ENCODE results near the gene TMEM123.
A peak's percentile ranks its signal among the peaks of the same experiment; 100 is the strongest.

Gene TMEM123, protein sequence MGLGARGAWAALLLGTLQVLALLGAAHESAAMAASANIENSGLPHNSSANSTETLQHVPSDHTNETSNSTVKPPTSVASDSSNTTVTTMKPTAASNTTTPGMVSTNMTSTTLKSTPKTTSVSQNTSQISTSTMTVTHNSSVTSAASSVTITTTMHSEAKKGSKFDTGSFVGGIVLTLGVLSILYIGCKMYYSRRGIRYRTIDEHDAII

DNA sequence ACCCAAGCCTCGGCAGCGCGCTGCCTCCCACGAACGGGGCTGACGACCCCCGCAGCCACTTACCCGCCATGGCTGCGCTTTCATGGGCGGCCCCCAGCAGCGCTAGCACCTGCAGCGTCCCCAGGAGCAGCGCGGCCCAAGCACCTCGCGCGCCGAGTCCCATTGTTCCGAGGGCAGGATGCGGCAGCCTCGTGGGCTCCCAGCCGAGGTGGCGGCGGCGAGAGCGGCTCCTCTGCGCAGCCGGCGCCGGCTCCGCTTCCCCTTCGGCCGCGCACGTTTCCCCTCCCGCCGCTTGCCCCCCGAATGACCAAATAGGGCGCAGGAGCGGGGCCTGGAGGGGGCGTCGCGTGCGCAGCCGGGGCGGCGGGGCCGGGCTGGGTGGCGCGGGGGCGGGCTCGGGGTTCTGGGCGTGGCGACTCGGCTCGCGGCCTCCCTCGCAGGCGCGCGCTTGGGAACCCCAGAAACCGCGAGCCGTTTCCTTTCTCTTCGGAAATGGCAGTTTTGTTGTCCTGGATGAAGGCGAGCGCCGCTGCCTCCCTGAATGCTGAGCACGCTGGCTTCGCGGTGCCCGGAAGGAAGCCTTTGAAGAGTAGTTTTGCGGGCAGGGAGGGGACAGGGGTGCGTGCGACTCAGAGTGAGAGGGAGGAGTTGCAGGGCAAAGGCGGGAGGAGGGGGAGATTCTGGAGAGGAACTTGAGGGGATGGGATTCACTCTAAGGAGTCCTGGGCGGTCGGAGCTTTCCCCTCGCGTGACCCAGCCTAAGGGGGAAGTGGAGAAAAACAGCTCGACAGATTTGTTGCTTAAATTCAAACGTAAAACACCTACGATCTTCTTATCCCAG lies at the start of gene TMEM123:
Gene TMEM123 (minus strand): TSS at position 305 of the 841 bp plus-strand sequence. CDS start 142 bp downstream, at position 163.
- DNase-seq: peak; percentile 72

DNA sequence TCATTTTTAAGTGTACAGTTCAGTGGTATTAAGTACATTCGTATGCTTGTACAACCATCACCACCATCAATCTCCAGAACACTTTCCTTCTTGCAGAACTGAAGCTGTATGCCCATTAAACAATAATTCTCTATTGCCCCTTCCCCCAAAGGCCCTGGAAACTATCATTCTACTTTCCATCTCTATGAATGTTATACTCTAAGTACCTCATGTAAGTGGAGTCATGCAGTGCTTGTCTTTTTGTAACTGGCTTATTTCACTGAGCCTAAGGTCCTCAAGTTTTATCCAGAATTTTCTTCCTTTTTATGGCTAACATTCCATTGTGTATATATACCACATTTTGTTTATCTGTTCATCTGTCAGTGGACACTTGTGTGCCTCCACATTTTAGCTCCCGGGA lies 48.3 kb upstream of the TMEM123 start:
- no peak for DNase-seq

DNA sequence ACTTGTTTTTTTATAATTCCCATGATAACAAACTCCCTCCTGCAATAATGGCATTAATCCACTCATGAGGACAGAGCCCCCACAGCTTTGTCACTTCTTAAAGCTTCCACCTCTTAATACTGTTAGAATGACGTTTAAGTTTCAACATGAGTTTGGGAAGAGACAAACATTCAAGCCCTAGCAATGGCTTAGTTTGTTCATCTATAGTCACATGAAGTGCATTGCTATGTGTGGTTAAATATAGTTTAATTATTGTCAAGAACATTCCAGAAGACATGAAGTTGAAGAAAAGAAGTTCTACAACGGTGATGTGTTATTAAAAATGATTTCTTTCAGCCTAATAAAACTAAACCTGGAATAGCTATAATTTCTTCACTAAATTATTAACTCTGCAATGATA lies 47.4 kb upstream of the TMEM123 start:
- DNase-seq: no peak

DNA sequence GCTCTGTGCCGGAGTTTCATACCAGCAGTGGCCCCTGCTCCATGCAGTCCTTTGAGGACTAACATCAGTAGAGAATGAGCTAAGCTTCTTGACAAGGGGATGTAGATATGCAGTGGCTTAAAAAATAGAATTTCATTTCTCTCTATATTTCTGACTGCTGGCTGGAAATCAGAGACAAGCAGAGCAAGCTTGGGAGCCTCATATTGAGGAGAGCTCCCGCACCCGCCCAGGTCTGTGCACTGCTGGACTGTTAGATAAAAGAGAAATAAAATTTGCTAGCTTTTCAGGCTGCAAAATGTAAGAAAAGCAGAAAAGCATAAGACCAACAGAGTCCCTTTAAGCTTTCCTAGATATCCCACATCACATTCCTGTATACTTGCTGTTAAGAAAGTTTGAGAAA lies 46.6 kb upstream of the TMEM123 start:
- no peak for DNase-seq

DNA sequence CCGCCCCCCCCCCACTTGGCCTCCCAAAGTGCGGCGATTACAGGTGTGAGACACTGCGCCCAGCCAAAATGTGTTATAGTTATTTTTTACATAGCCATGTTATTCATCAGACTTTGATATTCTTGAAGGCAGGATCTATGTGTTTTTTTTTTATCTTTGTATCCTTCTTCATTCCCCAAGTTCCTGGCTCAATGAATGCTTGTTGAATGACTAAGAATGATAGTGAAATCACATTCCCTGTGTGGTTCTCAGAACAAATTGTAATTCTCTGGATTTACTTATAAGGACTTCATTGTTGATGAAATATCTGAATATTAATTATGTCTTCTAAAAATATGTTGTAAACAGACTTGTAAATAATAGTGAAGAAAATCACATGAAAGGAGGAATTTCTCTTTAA lies 44.5 kb upstream of the TMEM123 start:
- no peak for DNase-seq

DNA sequence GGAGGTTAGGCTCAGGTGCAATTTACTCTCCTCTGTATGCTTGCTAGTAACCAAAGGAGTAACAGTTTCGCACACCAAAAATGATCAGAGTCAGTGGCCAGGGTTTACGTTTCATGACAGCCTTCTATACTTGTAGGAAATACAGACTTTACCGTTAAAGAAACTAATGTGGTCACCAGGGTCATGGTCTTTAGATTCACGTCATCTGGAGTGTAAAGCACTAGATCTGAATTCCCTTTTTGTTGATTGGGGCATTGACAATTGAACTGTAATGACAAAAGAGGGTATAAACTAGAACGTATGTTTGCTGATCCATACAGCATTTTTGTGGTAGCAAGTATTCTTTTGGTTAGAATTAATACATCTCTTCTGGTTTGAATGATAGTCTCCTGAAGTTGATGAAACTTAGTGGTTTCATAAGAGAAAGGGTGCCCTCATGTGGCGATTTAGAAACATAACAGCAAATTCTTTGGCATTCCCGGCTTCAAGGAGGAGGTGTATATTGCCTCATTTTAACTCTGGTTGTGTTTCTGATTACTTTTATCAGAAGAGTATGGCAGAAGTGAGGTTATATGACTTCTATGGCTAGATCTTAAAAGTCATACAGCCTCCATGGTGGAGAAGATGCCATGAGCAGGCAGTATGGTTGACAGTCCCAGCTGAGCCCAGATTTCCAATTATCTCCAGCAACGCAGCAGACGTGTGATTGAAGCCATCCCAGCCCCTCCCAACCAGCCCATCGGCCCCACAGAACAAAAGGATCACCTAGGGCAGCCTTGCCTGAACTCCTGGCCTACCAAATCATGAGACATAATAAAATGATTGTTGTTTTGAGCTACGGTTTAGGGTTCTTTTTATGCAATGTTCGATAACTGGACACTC lies 42.8 kb upstream of the TMEM123 start:
- DNase-seq: peak; percentile 74

DNA sequence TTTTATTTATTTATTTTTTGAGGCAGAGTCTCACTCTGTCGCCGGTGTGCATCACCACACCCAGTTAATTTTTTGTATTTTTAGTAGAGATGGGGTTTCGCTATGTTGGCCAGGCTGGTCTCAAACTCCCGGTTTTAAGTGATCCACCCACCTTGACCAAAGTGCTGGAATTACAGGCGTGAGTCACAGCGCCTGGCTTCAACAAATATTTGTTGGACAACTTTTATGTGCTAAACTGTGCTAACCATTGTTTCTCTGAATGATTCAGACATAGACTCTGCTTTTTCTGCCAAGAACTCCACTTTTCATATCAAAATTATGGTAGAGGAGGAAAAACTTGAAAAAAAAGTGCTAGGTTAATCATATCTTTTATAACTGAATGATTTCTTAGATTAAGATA lies 41.7 kb upstream of the TMEM123 start:
- no peak for DNase-seq

DNA sequence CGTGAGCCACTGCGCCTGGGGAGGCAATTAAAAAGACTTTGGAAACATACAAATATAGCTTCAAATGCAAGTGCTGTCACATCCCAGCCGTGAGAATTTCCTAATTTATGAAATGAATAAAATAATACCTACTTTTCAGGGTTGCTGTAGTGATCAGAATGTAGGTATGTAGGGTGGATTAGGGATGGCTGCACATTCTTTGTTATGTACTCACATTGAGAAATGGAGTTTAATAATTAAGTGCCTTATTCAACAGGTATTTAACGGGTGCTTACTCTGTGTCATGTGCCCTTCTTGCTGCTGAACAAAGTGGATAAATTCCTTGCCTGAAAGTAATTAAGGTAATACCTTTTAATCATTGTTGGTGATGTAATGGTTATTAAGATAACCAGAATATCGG lies 41.0 kb upstream of the TMEM123 start:
- DNase-seq: no peak

DNA sequence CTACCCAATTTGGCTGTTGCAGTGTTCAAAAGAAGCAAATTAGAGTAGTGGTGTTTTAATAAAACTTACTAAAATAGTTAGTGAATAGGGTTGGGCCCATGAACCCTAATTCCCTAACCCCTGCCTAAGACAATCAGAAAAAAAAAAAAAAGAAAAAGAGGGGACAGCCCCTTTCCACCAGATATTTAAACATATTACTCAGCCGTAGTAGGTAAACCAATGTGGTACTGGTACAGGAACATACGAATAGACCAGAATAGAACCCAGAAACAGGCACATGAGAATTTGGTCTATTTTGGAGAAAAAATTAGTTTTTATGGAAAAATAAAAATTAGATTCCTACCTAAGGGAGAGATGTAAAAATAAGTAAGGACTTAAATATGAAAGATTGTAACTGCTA lies 39.4 kb upstream of the TMEM123 start:
- DNase-seq: no peak

DNA sequence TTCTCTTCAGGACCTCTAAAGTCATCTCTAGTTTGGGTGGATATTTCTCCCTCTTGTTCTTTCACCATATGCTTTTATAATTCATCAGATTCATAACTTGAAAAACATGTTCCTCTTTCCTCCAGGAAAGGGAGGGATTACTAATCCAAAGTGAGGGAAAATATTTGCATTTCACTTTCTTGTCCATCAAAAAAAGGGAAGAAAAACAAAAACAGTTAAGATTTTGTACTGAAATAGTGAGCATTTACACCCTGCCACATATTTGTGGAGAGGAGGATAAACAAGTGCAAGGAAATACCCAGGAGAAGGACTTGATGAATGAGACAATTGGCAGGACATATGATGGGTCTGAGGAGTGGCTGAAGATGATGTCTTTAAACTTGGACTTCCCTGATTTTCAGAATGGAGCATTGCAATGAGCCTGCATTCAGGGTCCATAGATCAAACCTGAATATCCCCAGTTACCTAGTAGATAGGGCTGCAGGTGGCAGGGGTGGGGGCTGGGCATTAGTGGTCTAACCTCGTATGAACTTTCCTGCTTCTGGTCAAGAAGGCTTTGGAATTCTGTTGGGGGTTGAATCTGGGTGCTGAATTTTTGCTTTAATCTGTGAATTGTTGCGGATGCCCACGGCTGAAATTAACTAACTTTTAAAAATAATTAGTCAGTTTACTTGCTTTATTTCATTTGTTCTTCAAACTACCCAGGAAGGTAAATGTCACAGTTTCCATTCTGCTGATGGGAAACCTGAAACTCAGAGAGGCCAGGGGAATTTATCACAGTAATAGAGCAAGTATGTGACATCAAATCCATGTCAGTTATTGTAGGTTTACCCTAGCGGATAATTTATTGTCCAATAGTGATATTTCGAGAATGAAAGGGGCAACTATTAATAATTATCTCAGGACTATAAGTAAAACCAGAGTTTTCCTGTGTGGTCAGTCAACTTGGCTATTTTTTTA lies 36.9 kb upstream of the TMEM123 start:
- no peak for DNase-seq

DNA sequence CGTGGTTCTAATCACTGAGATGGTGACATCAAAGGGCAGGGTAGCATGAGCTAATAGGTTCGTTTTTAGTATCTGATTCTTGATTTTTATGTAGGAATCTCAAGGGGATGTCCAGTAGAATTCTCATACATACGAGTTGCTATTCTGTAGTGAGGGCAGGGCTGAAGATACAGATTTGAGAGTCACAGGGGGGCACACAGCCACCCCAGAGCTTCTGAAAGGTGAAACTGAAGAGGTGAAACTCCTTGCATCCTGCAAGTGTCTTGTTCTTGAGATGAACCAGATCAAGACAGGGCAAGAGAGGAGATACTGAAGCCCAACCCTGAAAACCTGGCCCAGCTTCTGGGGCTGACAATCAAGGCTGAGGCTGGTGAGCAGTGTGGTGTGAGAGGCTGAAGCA lies 35.6 kb upstream of the TMEM123 start:
- no peak for DNase-seq

DNA sequence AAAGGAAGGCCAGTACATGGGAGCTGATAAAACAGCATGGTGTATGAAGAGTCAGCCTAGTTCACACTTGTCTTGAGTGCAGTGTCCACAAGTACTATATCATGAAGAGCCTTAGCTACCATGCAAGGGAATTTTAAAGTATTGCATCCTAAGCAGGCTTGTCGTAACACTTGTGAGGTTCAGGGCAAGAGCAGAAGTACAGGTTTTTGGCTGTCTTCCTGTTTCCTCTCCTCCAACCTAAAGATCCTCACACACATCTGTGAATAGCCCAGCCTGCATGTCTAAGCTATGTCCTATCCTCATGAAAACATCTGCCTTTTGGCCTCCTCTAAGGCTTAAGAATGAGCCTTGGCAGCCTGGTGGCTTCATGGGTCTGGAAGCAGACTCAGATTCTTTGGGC lies 34.6 kb upstream of the TMEM123 start:
- no peak for DNase-seq

DNA sequence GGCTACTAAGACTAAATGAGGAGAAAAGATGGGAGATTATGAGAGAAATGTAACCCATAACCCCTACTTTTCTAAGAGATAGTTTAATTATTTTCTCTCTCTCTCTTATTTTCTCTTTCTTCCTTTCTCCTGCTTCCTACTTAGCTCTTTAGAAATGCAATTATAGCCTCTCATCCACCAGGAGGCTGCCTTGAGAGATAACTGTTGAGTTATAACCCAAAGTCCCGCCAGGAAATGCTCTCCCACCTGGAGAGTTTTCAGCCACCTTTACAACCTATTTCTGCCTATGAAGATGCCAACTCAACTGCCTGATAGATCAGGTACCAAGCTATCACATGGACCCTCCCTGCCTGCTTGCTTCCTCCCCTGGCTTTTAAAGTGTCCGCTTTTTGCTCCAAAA lies 34.0 kb upstream of the TMEM123 start:
- no peak for DNase-seq

DNA sequence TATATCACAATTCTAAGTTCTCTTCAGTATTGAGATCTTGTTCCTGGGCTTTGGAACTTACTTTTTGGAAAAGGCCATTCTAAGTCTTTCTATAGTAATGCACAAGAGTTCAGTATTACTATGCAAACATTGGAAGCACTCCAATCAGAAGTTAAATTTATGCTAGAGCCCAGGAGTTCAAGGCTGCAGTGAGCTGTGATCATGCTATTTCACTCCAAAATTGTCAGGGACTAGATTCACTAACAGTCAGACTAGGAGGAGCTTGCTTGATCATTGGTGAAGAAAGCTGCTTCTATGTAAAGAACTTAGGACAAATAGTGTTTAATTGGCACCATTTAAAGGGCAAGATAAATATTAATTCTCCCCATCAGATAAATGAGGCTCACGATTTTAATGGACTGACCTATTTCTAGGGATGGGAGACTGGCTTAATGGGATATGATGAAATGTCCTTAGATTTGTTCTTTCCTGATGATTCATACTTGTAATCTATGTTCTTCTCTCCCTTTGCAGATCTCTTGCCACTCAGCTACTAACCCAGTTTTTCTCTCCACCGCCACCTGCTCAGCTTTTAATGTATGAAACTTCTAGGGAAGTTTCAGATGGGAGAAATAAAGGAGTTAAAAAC lies 32.6 kb upstream of the TMEM123 start:
- no peak for DNase-seq

DNA sequence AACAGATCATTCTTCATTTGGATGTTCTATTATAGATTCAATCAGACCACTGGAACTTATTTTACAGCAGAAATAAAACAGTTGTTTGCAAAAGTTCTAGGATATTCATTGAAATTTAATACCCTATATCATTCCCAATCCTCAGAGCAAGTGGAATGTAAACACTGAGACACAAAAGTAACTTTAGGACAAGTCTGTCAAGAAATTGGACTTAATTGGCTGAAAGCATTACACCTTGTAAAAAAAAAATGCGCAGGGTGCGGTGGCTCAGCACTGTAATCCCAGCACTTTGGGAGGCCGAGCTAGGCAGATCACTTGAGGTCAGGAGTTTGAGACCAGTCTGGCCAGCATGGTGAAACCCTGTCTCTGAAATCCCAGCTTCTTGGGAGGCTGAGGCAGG lies 29.9 kb upstream of the TMEM123 start:
- no peak for DNase-seq

DNA sequence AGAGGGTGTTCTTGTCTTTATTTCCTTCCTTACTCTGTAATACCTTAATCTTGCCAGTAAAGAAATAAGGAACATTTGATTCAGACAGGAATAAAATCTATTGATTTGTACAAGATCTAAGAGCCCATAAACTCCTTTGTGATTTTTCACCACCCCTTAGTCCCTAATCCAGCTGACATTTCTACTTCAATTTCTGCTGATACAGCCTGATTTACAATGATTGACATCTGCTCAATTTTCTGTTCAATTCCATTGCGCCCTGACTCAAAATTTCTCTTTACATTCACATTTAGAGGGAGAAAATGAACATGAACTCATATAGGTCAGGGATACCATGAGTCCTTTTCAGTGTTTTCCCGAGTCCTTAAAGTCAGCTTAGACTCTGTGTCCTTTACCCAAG lies 27.2 kb upstream of the TMEM123 start:
- DNase-seq: no peak

DNA sequence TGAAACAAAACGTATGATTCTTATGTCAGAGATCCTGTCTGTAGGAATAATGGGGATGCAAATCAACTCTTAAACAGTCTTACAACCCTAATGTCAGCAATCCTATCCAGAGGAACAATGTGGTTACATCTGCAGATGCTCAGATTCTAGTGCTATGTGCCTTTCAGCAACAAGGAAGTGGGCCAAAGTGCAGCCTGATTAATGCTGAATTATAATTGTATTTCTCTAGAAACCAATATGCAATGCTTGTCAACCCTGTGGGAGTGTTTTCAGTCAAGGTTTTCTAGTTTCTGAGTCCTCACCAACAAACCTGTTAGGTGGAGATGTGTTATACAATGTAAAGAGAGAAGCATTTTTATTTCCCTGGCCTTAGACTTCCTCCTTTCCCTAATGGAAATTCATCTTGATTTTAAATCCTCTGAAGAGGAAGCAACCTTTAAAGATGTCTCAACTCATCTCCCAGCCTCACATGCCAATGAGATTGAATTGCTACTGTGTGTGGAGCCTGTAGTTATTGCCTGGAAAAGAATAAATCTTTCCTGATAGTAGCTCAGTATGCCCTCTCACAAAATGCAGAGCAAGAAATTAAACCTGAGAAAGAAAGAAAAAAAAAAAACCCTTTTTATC lies 26.2 kb upstream of the TMEM123 start:
- DNase-seq: no peak

DNA sequence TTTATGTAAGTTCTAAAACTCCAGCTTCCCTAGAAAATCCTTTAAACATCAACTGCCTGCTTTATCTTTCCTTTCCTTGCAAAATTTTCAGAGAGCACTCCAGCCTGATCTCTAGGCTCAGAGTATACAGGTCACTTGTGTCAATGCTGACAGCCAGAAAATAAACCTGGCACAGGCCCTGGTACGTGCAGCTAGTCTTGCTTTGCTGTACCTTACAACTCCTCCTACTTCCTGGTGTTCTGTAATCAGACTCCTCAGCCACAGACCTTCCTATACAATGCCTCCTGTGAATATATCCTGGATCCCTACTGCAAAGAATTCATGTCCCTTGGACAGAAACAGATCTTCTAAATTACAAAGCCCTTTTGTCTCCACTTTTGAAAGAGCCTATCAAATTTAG lies 24.2 kb upstream of the TMEM123 start:
- DNase-seq: peak; percentile 39

DNA sequence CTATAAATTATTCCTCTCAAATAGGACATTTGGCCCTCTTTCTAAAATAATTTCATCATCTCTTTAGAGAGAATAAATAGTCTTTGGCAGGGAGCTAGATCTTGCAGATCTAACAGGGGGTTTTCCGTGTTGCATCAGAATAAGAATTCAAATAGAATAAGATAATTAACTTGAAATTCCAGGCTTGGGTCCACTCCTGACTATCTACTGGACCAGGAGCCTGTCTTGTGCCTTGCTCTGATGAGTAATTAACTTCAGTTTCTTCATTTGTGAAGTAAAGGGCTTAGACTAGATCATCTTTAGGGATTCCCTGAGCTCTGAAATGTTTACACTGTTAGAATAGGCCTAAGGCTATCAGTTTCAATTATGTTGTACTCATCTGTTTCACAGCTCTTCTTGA lies 23.5 kb upstream of the TMEM123 start:
- DNase-seq: no peak

DNA sequence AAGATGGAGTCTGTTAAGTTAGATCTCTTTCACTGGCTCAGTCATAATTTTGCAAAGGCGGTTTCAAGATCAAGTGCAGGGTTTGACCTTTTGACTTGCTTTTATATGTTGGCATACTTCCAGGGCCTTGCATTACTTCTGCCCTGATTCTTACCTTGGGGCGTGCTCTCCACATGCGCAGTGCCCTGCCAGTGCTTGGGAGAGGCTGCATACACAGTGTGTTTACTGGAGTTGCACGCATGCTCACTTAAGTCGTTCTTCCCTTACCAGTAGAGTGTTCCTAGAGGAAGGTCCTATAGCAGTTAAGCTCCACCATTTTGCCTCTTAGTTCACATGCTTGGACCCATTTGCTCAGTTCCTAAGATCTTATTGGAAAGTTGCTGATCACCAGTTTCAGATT lies 21.0 kb upstream of the TMEM123 start:
- DNase-seq: no peak

DNA sequence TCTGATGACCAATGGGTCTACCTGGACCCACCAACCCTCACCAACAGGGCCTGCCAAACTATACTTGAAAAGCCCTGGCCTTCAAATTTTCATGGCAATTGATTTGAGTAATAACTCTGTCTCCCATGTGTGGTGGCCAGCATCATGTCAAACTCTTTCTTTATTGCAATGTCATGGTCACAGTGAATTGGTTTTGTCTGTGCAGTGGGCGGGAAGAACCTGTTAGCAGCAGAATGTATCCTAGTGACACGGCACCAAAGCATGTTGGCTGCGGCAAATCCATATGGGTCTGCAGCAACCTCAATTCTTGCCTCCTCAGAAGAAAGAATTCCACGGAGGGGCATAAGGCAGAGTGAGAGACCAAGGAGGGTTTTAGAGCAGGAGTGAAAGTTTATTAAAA lies 19.6 kb upstream of the TMEM123 start:
- DNase-seq: no peak

DNA sequence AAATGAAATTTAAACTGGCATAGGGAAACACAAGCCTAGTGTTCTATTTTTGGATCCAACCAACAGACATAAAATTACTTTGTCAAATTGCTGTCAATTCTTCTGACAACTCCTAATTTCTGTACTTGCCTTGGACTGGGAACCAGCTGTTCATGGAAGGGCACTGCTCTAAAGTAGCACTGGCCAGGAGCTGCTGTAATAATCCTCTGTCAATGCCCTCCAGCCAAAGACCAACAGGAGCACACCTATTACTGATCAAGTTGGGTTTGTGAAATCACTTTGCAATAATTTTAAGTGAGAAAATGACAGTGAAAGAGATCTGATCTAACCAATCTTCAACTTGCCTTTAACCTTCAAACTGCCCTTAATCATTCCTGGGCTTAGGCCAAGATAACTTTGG lies 18.9 kb upstream of the TMEM123 start:
- no peak for DNase-seq

Measured in NCI-H345 (cell line).